ENCODE data around the gene HENMT1.

- TF ChIP-seq CTCF (conservative IDR thresholded peaks at IDR 0.05) (no peak), ZFX (IDR thresholded peaks at IDR 0.05) (no peak)
Observed at GRCh38 chr1:108611984-108612383, 48.9 kb downstream of the HENMT1 start.
